Measurements from ENCODE around the gene SKIC8.

SKIC8 gene

DNA sequence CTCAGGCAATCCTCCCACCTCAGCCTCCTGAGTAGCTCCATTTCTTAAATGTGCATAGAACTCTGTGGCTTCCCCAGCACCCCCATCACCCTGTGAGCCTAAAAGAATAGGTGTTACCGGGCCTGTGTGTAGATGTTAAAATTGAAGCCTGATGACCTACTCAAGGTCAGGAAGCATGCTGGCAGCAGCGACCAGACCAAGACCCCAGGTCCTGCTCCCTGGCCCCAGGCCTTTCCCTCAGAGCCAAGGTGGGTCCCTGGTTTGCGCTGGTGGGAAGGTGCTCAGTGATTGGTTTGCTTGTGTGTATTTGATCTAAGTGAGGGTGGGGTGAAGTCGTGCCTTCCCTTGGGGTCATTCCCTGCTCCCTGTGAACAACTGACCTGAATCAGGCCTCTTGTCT is 22.4 kb upstream of the SKIC8 start:
- no peaks in the 10 kb centered on the region for H3K9me3 ChIP-seq (ENCODE audit: control insufficient read depth, low read length)
- whole genome bisulfite sequencing, 2 experiments = 61 to 73% methylated on average over 4 of the region's 4 CpGs
- H3K27ac ChIP-seq (ENCODE audit: insufficient read depth, low read depth, low read length, poor library complexity, severe bottlenecking) = peak overlapping the region; percentile 93
- H3K27me3 ChIP-seq (ENCODE audit: control insufficient read depth, insufficient read depth, low read length, poor library complexity, severe bottlenecking) = no peaks in the 10 kb centered on the region
- H3K4me1 ChIP-seq (ENCODE audit: control insufficient read depth, insufficient read depth, low read length) = peaks cover 58% of the 10 kb centered on the region
- H3K36me3 ChIP-seq (ENCODE audit: control insufficient read depth, insufficient read depth, low read length) = no peaks in the 10 kb centered on the region
- no peak overlapping the region for H3K4me3 ChIP-seq (ENCODE audit: insufficient read depth, low read depth, low read length)

DNA sequence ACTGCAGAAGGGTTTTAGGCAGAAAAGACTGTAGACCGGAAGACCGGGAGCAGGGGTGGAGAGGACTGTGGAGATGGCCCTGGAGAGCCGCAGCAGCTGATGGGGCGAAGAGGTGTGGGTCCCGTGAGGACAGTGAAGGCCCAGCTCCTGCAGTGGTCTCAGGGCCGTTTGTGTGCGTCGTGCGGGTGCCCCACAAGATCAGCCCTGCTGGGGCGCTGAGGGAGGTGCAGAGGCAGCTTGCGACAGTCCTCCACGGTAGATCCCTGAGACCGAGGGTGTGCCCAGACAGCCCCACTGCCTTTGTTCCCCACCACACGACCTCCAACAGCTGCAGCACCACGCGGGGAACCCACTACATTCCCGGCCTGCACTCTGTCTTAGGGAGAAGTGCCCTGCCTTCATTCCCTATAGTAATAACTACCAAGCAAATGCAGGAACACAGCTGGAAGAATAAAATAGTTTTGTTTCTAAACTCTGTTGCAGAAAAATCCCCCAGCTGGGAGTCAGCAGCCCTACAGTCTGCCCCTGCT is 21.7 kb upstream of the SKIC8 start:
- no peak overlapping the region for H3K27ac ChIP-seq (ENCODE audit: insufficient read depth, low read depth, low read length, poor library complexity, severe bottlenecking)
- 67 to 74% methylated on average over 17 of the region's 17 CpGs for WGBS, 2 experiments
- no peaks in the 10 kb centered on the region for H3K27me3 ChIP-seq (ENCODE audit: control insufficient read depth, insufficient read depth, low read length, poor library complexity, severe bottlenecking)
- H3K36me3 ChIP-seq (ENCODE audit: control insufficient read depth, insufficient read depth, low read length) = no peaks in the 10 kb centered on the region
- no peak overlapping the region for H3K4me3 ChIP-seq (ENCODE audit: insufficient read depth, low read depth, low read length)
- H3K9me3 ChIP-seq (ENCODE audit: control insufficient read depth, low read length) = no peaks in the 10 kb centered on the region
- peaks cover 63% of the 10 kb centered on the region for H3K4me1 ChIP-seq (ENCODE audit: control insufficient read depth, insufficient read depth, low read length)

DNA sequence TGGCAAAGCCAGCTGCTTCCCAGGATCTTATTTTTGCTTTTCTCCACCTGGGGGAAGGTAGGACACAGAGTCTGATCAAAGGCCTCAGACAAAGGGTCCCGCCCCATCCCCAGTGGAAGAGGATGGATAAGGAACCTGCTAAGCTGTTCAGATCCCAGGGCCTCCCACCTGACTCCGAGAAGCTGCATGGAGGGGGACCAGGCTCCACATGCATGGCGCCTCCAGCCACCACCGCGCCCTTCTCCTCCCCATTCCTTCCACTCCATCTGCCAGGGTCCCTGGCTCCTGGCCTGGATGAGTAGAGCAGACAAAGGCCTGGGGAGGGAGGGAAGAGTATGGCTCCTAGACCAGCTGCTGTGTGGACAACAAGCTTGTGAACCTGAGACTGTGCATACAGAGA is 20.8 kb upstream of the SKIC8 start:
- 97 to 98% methylated on average over 4 to 5 of the region's 5 CpGs for WGBS, 2 experiments
- H3K9me3 ChIP-seq (ENCODE audit: control insufficient read depth, low read length) = no peaks in the 10 kb centered on the region
- H3K36me3 ChIP-seq (ENCODE audit: control insufficient read depth, insufficient read depth, low read length) = no peaks in the 10 kb centered on the region
- H3K4me3 ChIP-seq (ENCODE audit: insufficient read depth, low read depth, low read length) = no peak overlapping the region
- H3K4me1 ChIP-seq (ENCODE audit: control insufficient read depth, insufficient read depth, low read length) = peaks cover 65% of the 10 kb centered on the region
- H3K27me3 ChIP-seq (ENCODE audit: control insufficient read depth, insufficient read depth, low read length, poor library complexity, severe bottlenecking) = no peaks in the 10 kb centered on the region
- no peak overlapping the region for H3K27ac ChIP-seq (ENCODE audit: insufficient read depth, low read depth, low read length, poor library complexity, severe bottlenecking)

DNA sequence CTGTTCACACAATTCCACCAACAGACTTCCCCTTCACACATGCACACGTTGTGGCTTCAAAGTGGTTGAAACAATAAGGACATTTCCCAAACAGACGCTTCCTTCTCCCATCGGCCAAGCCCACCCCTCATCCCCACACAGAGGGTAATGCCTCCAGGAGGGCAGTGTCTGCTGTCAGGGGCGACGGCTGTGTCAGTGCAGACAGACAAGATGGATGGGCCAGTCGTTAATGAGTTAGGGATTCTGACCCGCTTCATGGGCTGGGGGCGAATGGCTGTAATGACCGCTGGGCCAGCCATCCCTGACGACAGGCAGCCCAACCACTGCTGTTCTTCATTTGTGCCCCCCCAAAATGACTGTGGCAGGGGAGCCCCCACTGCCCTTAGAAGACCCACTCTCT is 20.2 kb upstream of the SKIC8 start:
- peaks cover 59% of the 10 kb centered on the region for H3K4me1 ChIP-seq (ENCODE audit: control insufficient read depth, insufficient read depth, low read length)
- no peak overlapping the region for H3K27ac ChIP-seq (ENCODE audit: insufficient read depth, low read depth, low read length, poor library complexity, severe bottlenecking)
- H3K4me3 ChIP-seq (ENCODE audit: insufficient read depth, low read depth, low read length) = no peak overlapping the region
- no peaks in the 10 kb centered on the region for H3K36me3 ChIP-seq (ENCODE audit: control insufficient read depth, insufficient read depth, low read length)
- WGBS, 2 experiments = 79 to 83% methylated on average over 10 of the region's 10 CpGs
- H3K9me3 ChIP-seq (ENCODE audit: control insufficient read depth, low read length) = no peaks in the 10 kb centered on the region
- H3K27me3 ChIP-seq (ENCODE audit: control insufficient read depth, insufficient read depth, low read length, poor library complexity, severe bottlenecking) = no peaks in the 10 kb centered on the region

- no peaks in the 10 kb centered on the region for H3K9me3 ChIP-seq (ENCODE audit: control insufficient read depth, low read length)
- WGBS, 2 experiments = 84 to 85% methylated on average over 8 of the region's 8 CpGs
- H3K4me1 ChIP-seq (ENCODE audit: control insufficient read depth, insufficient read depth, low read length) = peaks cover 59% of the 10 kb centered on the region
- no peaks in the 10 kb centered on the region for H3K36me3 ChIP-seq (ENCODE audit: control insufficient read depth, insufficient read depth, low read length)
- H3K27ac ChIP-seq (ENCODE audit: insufficient read depth, low read depth, low read length, poor library complexity, severe bottlenecking) = peak overlapping the region; percentile 17
- H3K27me3 ChIP-seq (ENCODE audit: control insufficient read depth, insufficient read depth, low read length, poor library complexity, severe bottlenecking) = no peaks in the 10 kb centered on the region
- no peak overlapping the region for H3K4me3 ChIP-seq (ENCODE audit: insufficient read depth, low read depth, low read length)
These were observed 17.9 kb upstream of the SKIC8 start for GRCh38 chr15:78317145-78317836.

- H3K27ac ChIP-seq (ENCODE audit: insufficient read depth, low read depth, low read length, poor library complexity, severe bottlenecking) = peak overlapping the region; percentile 90
- peaks cover 54% of the 10 kb centered on the region for H3K4me1 ChIP-seq (ENCODE audit: control insufficient read depth, insufficient read depth, low read length)
These were observed 17.1 kb upstream of the SKIC8 start for GRCh38 chr15:78316283-78317083.

GRCh38 chr15:78315686-78316282 is 16.4 kb upstream of the SKIC8 start:
- Histone ChIP-seq H3K4me1 (ENCODE audit: control insufficient read depth, insufficient read depth, low read length) (peaks cover 53% of the 10 kb centered on the region), H3K36me3 (ENCODE audit: control insufficient read depth, insufficient read depth, low read length) (no peaks in the 10 kb centered on the region), H3K27ac (ENCODE audit: insufficient read depth, low read depth, low read length, poor library complexity, severe bottlenecking) (peak overlapping the region; percentile 90), H3K4me3 (ENCODE audit: insufficient read depth, low read depth, low read length) (no peak overlapping the region), H3K9me3 (ENCODE audit: control insufficient read depth, low read length) (no peaks in the 10 kb centered on the region), H3K27me3 (ENCODE audit: control insufficient read depth, insufficient read depth, low read length, poor library complexity, severe bottlenecking) (no peaks in the 10 kb centered on the region)
- WGBS, 2 experiments = 42 to 54% methylated on average over 7 of the region's 7 CpGs

More at GRCh38 chr15:78316283-78317083, 17.1 kb upstream of the SKIC8 start:
- Histone ChIP-seq H3K4me3 (ENCODE audit: insufficient read depth, low read depth, low read length) (no peak overlapping the region), H3K36me3 (ENCODE audit: control insufficient read depth, insufficient read depth, low read length) (no peaks in the 10 kb centered on the region), H3K27me3 (ENCODE audit: control insufficient read depth, insufficient read depth, low read length, poor library complexity, severe bottlenecking) (no peaks in the 10 kb centered on the region), H3K9me3 (ENCODE audit: control insufficient read depth, low read length) (no peaks in the 10 kb centered on the region)
- 34 to 37% methylated on average over 17 of the region's 17 CpGs for WGBS, 2 experiments

DNA sequence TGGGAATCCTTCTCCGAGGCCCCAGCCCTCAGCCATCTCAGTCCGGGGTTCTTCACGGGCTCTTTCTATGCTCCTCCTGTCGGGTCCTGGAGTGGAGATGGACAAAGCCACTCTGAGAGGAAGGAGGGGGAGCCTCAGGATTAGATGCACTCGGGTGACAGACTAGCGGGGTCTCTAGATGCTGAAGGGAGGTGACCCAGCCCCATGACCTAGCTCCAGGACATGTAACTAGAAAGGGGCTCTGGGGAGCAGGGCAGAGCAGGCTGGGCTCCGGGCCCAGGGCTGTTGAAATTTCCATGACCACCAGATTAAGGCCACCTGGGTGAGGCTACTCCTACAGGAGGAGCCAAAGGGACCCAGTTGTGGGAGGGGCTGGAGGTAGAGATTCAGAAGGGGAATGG is 14.8 kb upstream of the SKIC8 start:
- peaks cover 48% of the 10 kb centered on the region for H3K4me1 ChIP-seq (ENCODE audit: control insufficient read depth, insufficient read depth, low read length)
- peak overlapping the region; percentile 29 for H3K27ac ChIP-seq (ENCODE audit: insufficient read depth, low read depth, low read length, poor library complexity, severe bottlenecking)
- no peaks in the 10 kb centered on the region for H3K9me3 ChIP-seq (ENCODE audit: control insufficient read depth, low read length)
- H3K36me3 ChIP-seq (ENCODE audit: control insufficient read depth, insufficient read depth, low read length) = no peaks in the 10 kb centered on the region
- H3K4me3 ChIP-seq (ENCODE audit: insufficient read depth, low read depth, low read length) = no peak overlapping the region
- no peaks in the 10 kb centered on the region for H3K27me3 ChIP-seq (ENCODE audit: control insufficient read depth, insufficient read depth, low read length, poor library complexity, severe bottlenecking)
- WGBS, 2 experiments = 78 to 82% methylated on average over 7 of the region's 7 CpGs

GRCh38 chr15:78313383-78313782 is 14.0 kb upstream of the SKIC8 start:
- H3K4me3 ChIP-seq (ENCODE audit: insufficient read depth, low read depth, low read length) = no peak overlapping the region
- WGBS, 2 experiments = 77 to 78% methylated on average over 8 of the region's 8 CpGs

GRCh38 chr15:78312957-78313356 is 13.5 kb upstream of the SKIC8 start:
- Histone ChIP-seq H3K4me3 (ENCODE audit: insufficient read depth, low read depth, low read length) (no peak overlapping the region), H3K9me3 (ENCODE audit: control insufficient read depth, low read length) (no peaks in the 10 kb centered on the region), H3K27me3 (ENCODE audit: control insufficient read depth, insufficient read depth, low read length, poor library complexity, severe bottlenecking) (no peaks in the 10 kb centered on the region), H3K36me3 (ENCODE audit: control insufficient read depth, insufficient read depth, low read length) (no peaks in the 10 kb centered on the region), H3K4me1 (ENCODE audit: control insufficient read depth, insufficient read depth, low read length) (peaks cover 48% of the 10 kb centered on the region), H3K27ac (ENCODE audit: insufficient read depth, low read depth, low read length, poor library complexity, severe bottlenecking) (peak overlapping the region; percentile 76)
- WGBS, 2 experiments = 70 to 78% methylated on average over 5 of the region's 5 CpGs

More at GRCh38 chr15:78313383-78313782, 14.0 kb upstream of the SKIC8 start:
- H3K4me1 ChIP-seq (ENCODE audit: control insufficient read depth, insufficient read depth, low read length) = peaks cover 48% of the 10 kb centered on the region
- no peaks in the 10 kb centered on the region for H3K9me3 ChIP-seq (ENCODE audit: control insufficient read depth, low read length)
- H3K36me3 ChIP-seq (ENCODE audit: control insufficient read depth, insufficient read depth, low read length) = no peaks in the 10 kb centered on the region
- no peak overlapping the region for H3K27ac ChIP-seq (ENCODE audit: insufficient read depth, low read depth, low read length, poor library complexity, severe bottlenecking)
- H3K27me3 ChIP-seq (ENCODE audit: control insufficient read depth, insufficient read depth, low read length, poor library complexity, severe bottlenecking) = no peaks in the 10 kb centered on the region

Data from ectodermal cell (in vitro differentiated cells).